KBM-7 (cell line): ENCODE results near the gene CUL2.
A peak's percentile ranks its signal among the peaks of the same experiment; 100 is the strongest.

Experiments
- DNase-seq: peaks from one replicate; pipeline ENCODE4 v3.0.0-alpha.2; 2015
- in situ Hi-C: fragments of 300-500 bp; cut with MboI; formaldehyde crosslinking; loops from 2 replicates; pipeline ENCODE4 v1.14.3; 2020; ENCODE audit warnings: low sequenced_read_pairs, low pct_unique_long_range_greater_than_20kb, mixed read lengths

The CUL2 gene

GRCh38 chr10:35040760-35041501, 49.2 kb downstream of the CUL2 start:
- DNase-seq = no peak
- in situ Hi-C loops = no loop called here

- no peak for DNase-seq
- in situ Hi-C loops = no loop called here
These were observed 53.0 kb downstream of the CUL2 start for GRCh38 chr10:35037104-35037503.

- in situ Hi-C loops = no loop called here
- no peak for DNase-seq
These were observed 54.5 kb downstream of the CUL2 start for GRCh38 chr10:35035606-35036005.

GRCh38 chr10:35027567-35027966, 62.6 kb downstream of the CUL2 start:
- DNase-seq = peak; percentile 70
- in situ Hi-C loops = no loop called here

GRCh38 chr10:35025916-35026315, 64.2 kb downstream of the CUL2 start:
- no peak for DNase-seq
- in situ Hi-C loops = no loop called here

GRCh38 chr10:35020481-35020880, 69.7 kb downstream of the CUL2 start:
- DNase-seq = no peak
- in situ Hi-C loops = no loop called here

GRCh38 chr10:35019041-35020024, 70.8 kb downstream of the CUL2 start:
- in situ Hi-C loops = no loop called here
- no peak for DNase-seq

- in situ Hi-C loops = no loop called here
These were observed 72.5 kb downstream of the CUL2 start for GRCh38 chr10:35017608-35018007.

GRCh38 chr10:35015843-35016408, 74.2 kb downstream of the CUL2 start:
- no peak for DNase-seq
- in situ Hi-C loops = no loop called here

More at GRCh38 chr10:35017608-35018007, 72.5 kb downstream of the CUL2 start:
- no peak for DNase-seq

- in situ Hi-C loops = no loop called here
These were observed 77.4 kb downstream of the CUL2 start for GRCh38 chr10:35012781-35013180.

GRCh38 chr10:35011771-35012191, 78.4 kb downstream of the CUL2 start:
- in situ Hi-C loops = no loop called here
- DNase-seq = no peak

More at GRCh38 chr10:35012781-35013180, 77.4 kb downstream of the CUL2 start:
- no peak for DNase-seq

GRCh38 chr10:35007858-35008301, 82.3 kb downstream of the CUL2 start:
- no peak for DNase-seq
- in situ Hi-C loops = no loop called here

- in situ Hi-C loops = no loop called here
- DNase-seq = no peak
These were observed 83.3 kb downstream of the CUL2 start for GRCh38 chr10:35006836-35007235.

GRCh38 chr10:35005868-35006267, 84.3 kb downstream of the CUL2 start:
- in situ Hi-C loops = no loop called here
- peak; percentile 90 for DNase-seq

GRCh38 chr10:35004651-35005050, 85.5 kb downstream of the CUL2 start:
- in situ Hi-C loops = no loop called here
- peak; percentile 60 for DNase-seq

- in situ Hi-C loops = no loop called here
- no peak for DNase-seq
These were observed 86.2 kb downstream of the CUL2 start for GRCh38 chr10:35003906-35004305.

- DNase-seq = no peak
- in situ Hi-C loops = no loop called here
These were observed 89.2 kb downstream of the CUL2 start for GRCh38 chr10:35000936-35001335.

GRCh38 chr10:34999532-34999931, 90.6 kb downstream of the CUL2 start:
- in situ Hi-C loops = no loop called here
- no peak for DNase-seq

- in situ Hi-C loops = no loop called here
- no peak for DNase-seq
These were observed 91.2 kb downstream of the CUL2 start for GRCh38 chr10:34998940-34999339.

- peak; percentile 92 for DNase-seq
- in situ Hi-C loops = no loop called here
These were observed 93.3 kb downstream of the CUL2 start for GRCh38 chr10:34996843-34997242.
